Subcutaneous abdominal adipose tissue (tissue), 5 donors: ENCODE measurements around the gene CAPN15.

ENCODE experiments used
- H3K27ac ChIP-seq: one replicate; pipeline ENCODE4 v1.7.0; 2013; ENCODE audit warnings: low read depth, mild to moderate bottlenecking, inconsistent platforms, low read length, moderate library complexity
- H3K27me3 ChIP-seq, 5 donors: one replicate each; pipeline ENCODE4 v1.7.0; 2013; ENCODE audit warnings: low read length in 5 of 5, inconsistent platforms in 1 of 5; ENCODE audit not compliant: control insufficient read depth in 5 of 5, insufficient read depth in 4 of 5
- H3K36me3 ChIP-seq, 5 donors: one replicate each; pipeline ENCODE4 v1.7.0; 2013; ENCODE audit warnings: low read length in 5 of 5; ENCODE audit not compliant: control insufficient read depth in 5 of 5, insufficient read depth in 5 of 5
- H3K4me1 ChIP-seq, 5 donors: one replicate each; pipeline ENCODE4 v1.7.0; 2013; ENCODE audit warnings: low read length in 5 of 5, mild to moderate bottlenecking in 3 of 5, moderate library complexity in 1 of 5; ENCODE audit not compliant: control insufficient read depth in 5 of 5, insufficient read depth in 5 of 5
- H3K4me3 ChIP-seq, 5 donors: one replicate each; pipeline ENCODE4 v1.7.0; 2013; ENCODE audit warnings: low read length in 5 of 5, low read depth in 1 of 5
- H3K9ac ChIP-seq, 5 donors: one replicate each; pipeline ENCODE4 v1.7.0; 2013; ENCODE audit warnings: low read length in 5 of 5, mild to moderate bottlenecking in 4 of 5, moderate library complexity in 3 of 5
- H3K9me3 ChIP-seq, 5 donors: one replicate each; pipeline ENCODE4 v1.7.0; 2013; ENCODE audit warnings: low read length in 5 of 5; ENCODE audit not compliant: control insufficient read depth in 5 of 5
- donor health status: healthy.
- donor health status: healthy.
- donor health status: healthy.
- donor health status: healthy.
- donor health status: healthy.

Gene CAPN15

DNA sequence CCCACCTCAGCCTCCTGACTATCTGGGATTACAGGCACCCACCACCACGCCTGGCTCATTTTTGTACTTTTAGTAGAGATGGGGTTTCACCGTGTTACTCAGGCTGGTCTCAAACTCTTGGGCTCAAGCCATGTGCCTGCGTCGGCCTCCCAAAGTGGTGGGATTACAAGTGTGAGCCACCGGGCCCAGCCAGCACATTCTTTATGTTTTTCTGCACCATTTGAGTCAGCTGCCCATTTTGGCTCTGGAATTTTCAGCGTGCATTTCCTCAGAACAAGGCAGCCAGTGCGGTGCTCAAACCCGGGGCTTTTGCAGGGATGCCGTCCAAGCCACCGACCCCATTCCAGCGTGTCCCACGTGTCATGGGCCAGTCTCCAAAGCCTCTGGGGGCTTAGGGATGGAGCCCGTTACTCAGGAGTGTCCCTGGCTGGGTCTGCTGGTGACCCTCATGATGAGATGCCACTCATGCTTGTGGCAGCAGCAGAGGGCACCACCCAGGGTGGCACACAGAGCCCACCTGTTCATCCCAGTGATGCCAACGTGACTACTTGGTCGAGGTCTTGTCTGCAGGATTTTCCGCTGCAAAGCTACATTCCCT is 58.6 kb downstream of the CAPN15 start:
- Histone ChIP-seq H3K4me3 (no peak overlapping the region), H3K36me3 (peaks cover 0 to 8% (median 4%) of the 10 kb centered on the region in 5 donors), H3K27ac (no peak overlapping the region), H3K27me3 (peaks cover 0 to 2% (median 0%) of the 10 kb centered on the region in 5 donors), H3K9me3 (no peaks in the 10 kb centered on the region), H3K9ac (no peak overlapping the region), H3K4me1 (peaks cover 10 to 48% (median 32%) of the 10 kb centered on the region in 5 donors)

DNA sequence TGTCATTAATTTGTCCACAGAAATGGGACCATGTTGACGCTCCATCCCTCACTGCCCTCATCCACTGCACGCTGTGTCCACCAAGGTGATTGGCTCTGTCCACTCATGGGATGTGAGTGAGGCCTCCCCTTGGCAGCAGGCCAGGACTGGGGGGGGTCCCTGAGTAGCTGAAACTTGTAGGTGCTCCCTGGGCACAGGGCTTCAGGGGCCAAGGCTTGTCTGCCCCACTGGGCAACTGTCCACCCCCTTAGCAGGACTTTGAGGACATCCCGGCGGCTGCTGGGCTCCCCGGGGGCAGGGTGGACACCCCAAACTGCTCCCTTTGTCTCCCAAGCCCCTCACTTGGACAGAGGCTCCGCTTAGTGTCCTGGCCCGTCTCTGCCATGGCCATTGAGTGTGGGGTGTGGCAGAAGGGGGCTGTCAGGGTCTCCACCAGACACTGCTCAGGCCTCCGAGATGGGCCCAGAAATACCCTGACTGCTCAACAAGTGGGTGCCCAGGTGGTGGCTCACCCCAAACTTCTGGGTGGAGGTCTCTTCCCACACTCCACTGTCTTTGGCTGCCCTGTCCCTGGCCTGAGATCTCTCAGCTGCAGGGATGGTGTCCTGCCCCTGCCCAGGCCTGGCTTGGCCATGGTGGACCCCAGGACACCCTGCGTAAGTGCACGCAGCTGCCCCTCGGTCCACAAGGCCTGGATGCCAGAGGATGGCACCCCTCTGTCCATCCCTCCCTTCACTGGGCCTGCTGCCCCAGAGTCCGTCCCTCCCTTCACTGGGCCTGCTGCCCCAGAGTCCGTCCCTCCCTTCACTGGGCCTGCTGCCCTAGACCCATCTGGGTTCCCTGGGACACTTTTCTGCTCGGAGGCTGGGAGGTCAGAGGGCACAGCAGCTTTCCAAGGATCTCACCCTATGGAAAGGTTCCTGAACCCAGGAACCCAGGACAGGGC is 59.4 kb downstream of the CAPN15 start:
- peaks cover 0 to 2% (median 0%) of the 10 kb centered on the region in 5 donors for H3K27me3 ChIP-seq
- H3K9me3 ChIP-seq: no peaks in the 10 kb centered on the region
- H3K36me3 ChIP-seq: peaks cover 0 to 7% (median 4%) of the 10 kb centered on the region in 5 donors
- peak overlapping the region; percentile 86 for H3K27ac ChIP-seq
- H3K4me1 ChIP-seq: peaks cover 10 to 54% (median 38%) of the 10 kb centered on the region in 5 donors
- H3K9ac ChIP-seq: peak overlapping the region in 4 of 5 donors; percentile 38 to 67 (median 51)
- H3K4me3 ChIP-seq: no peak overlapping the region

DNA sequence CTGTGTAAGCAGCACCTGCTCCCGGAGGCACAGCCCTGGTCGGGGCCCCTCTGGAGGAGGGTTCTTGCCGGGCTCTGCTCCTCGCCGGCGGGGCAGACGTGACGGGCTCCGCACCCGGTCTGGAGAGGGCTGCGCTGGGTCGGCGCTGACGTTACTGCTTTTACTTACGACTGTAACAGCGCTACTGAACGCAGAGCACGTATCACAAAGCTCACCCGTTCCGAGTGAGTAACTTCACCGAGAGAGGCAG is 61.1 kb downstream of the CAPN15 start:
- Histone ChIP-seq H3K27me3 (peaks cover 0 to 2% (median 0%) of the 10 kb centered on the region in 5 donors), H3K4me1 (peaks cover 18 to 68% (median 53%) of the 10 kb centered on the region in 5 donors), H3K9ac (peak overlapping the region; percentile 56 to 94 (median 88)), H3K4me3 (peak overlapping the region; percentile 77 to 90 (median 87)), H3K9me3 (no peaks in the 10 kb centered on the region), H3K36me3 (peaks cover 0 to 8% (median 2%) of the 10 kb centered on the region in 5 donors), H3K27ac (peak overlapping the region; percentile 86)

DNA sequence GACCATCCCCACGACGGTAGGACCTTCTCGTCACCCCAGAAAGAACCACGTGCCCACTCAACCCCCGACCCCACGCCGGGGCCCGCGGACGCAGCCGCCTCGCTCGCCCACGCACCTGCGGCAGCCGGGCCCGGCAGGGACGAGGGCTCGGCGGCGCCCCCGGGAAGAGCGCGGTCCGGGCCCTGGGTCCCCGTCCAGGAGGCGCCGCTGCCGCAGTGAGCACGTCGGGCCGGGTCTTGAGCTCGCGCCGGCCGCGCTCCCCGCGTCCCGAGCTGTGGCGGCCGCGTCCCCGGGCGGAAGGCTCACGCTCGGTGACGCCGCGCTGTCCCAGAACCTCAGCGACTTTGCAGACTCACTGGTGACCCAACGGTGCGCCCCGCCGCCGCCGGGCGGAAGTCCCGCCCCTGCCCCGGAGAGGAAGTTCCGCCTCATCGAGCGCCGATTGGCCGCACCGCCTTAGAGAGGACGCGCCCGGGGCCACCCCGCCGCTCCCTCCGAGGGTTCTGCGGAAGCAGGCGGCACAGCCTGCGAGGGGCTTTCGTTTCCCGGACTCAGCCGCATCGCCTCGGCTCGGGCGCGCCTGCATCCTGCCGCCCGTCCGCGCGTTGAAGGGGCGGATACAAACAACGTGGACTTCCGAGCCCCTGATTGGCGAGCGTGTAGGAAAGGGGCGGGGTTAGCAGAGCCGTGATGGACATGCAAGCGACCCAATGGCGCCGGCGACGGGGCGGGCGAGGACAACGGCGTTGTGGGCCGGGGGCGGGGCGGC is 61.6 kb downstream of the CAPN15 start:
- H3K4me1 ChIP-seq: peaks cover 18 to 66% (median 53%) of the 10 kb centered on the region in 5 donors
- H3K27ac ChIP-seq: peak overlapping the region; percentile 86
- H3K36me3 ChIP-seq: peaks cover 0 to 8% (median 3%) of the 10 kb centered on the region in 5 donors

DNA sequence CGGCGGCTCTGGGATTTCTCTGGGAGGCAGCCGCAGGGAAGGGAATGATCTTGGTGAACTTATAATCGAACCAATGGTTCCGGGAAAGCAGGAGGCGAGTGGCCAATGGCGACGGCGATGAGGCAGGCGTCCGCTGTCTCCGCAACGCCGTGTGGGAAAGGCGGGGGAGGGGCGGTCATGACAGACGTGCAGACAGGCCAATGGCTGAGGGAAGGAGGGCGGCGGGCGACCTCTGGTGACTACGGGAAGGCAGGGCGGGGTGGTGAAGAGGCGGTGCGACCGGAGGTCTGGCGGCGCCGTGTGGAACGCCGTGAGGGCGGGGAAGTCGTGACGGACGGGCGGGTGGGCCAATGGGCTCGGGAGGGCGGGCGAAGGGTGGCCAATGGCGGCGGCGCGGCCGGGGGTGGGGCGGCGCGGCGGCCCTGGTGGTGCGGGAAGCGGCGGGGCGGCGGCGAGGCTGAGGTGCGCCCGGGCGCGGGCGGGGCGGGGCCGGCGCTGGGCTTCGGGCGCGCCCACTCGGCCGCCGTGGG is 62.2 kb downstream of the CAPN15 start, which contains the start of gene RAB40C:
RAB40C (plus strand) TSS at position 409 of the 530 bp plus-strand sequence. CDS start 226 bp downstream, outside the sequence.
- Histone ChIP-seq H3K9me3 (no peaks in the 10 kb centered on the region), H3K4me3 (peak within 1 kb of the TSS; percentile 78 to 96 (median 87)), H3K36me3 (peaks cover 0 to 8% (median 3%) of the 10 kb centered on the region in 5 donors), H3K27ac (peak within 1 kb of the TSS; percentile 86), H3K27me3 (peaks cover 0 to 2% (median 0%) of the 10 kb centered on the region in 5 donors), H3K4me1 (peaks cover 18 to 66% (median 53%) of the 10 kb centered on the region in 5 donors), H3K9ac (peak within 1 kb of the TSS; percentile 56 to 90 (median 83))

More for the DNA sequence above, 61.6 kb downstream of the CAPN15 start:
- H3K9me3 ChIP-seq: no peaks in the 10 kb centered on the region
- H3K27me3 ChIP-seq: peaks cover 0 to 2% (median 0%) of the 10 kb centered on the region in 5 donors
- peak overlapping the region; percentile 77 to 90 (median 87) for H3K4me3 ChIP-seq
- peak overlapping the region; percentile 56 to 94 (median 88) for H3K9ac ChIP-seq

DNA sequence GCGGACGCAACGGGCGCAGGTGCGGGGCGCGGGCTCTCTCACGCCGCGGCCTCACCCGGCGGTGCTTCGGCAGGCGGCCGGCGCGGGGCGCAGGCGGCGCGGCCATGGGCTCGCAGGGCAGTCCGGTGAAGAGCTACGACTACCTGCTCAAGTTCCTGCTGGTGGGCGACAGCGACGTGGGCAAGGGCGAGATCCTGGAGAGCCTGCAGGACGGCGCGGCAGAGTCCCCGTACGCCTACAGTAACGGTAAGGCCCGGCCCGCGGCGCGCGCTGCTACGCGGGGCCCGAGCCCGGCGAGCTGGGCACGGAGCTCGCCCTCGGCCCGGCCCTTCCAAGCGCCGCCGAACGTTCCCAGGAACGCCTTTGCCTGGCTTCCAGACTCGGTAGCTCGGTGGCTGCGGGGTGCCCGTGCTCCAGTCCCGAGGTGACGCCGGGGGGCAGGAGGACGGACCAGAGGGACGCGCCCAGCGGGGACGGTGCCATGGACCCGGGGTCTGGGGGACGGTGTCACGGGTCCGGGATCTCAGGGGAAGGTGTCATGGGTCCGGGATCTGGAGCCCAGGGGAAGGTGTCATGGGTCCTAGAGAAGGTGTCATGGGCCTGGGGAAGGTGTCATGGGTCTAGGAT is 62.8 kb downstream of the CAPN15 start:
- peaks cover 0 to 8% (median 3%) of the 10 kb centered on the region in 5 donors for H3K36me3 ChIP-seq
- peaks cover 0 to 2% (median 0%) of the 10 kb centered on the region in 5 donors for H3K27me3 ChIP-seq
- peak overlapping the region; percentile 73 to 96 (median 85) for H3K4me3 ChIP-seq
- H3K27ac ChIP-seq: peak overlapping the region; percentile 46
- peaks cover 18 to 66% (median 53%) of the 10 kb centered on the region in 5 donors for H3K4me1 ChIP-seq
- H3K9me3 ChIP-seq: no peaks in the 10 kb centered on the region
- peak overlapping the region; percentile 48 to 90 (median 78) for H3K9ac ChIP-seq

DNA sequence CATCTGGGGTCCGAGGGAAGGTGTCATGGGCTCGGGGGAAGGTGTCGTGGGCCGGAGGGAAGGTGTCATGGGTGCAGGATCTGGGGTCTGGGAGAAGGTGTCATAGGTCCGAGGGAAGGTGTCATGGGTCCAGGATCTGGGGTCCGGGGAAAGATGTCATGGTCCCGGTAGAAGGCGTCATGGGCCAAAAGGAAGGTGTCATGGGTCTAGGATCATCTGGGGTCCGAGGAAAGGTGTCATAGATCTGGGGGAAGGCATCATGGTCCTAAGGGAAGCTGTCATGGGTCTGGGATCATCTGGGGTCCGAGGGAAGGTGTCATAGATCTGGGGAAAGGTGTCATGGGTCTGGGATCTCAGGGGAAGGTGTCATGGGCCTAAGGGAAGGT is 63.3 kb downstream of the CAPN15 start:
- Histone ChIP-seq H3K27me3 (no peaks in the 10 kb centered on the region), H3K9ac (peak overlapping the region; percentile 48 to 90 (median 78)), H3K4me1 (peaks cover 18 to 62% (median 53%) of the 10 kb centered on the region in 5 donors), H3K36me3 (peaks cover 0 to 8% (median 3%) of the 10 kb centered on the region in 5 donors), H3K4me3 (peak overlapping the region; percentile 73 to 96 (median 85)), H3K9me3 (no peaks in the 10 kb centered on the region), H3K27ac (peak overlapping the region; percentile 46)

DNA sequence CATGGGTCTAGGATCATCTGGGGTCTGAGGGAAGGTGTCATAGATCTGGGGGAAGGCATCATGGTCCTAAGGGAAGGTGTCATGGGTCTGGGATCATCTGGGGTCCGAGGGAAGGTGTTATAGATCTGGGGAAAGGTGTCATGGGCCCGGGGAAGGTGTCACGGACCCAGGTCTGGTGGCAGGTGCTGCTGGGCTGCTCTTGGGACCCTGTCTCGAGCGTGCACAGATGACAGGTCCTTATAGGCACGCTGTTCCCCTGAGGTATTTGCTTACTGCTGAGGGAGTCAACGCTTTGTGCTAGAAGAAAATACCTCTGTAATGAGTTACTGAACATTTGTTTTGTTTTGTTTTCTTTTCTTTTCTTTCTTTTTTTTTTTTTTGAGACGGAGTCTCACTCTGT is 63.7 kb downstream of the CAPN15 start:
- H3K27ac ChIP-seq: no peak overlapping the region
- peaks cover 18 to 58% (median 53%) of the 10 kb centered on the region in 5 donors for H3K4me1 ChIP-seq
- no peaks in the 10 kb centered on the region for H3K9me3 ChIP-seq
- H3K9ac ChIP-seq: peak overlapping the region in 3 of 5 donors; percentile 51 to 80 (median 78)
- peak overlapping the region; percentile 73 to 96 (median 85) for H3K4me3 ChIP-seq
- no peaks in the 10 kb centered on the region for H3K27me3 ChIP-seq
- peaks cover 0 to 9% (median 3%) of the 10 kb centered on the region in 5 donors for H3K36me3 ChIP-seq
